GM19395 (cell line): ENCODE measurements around the gene TLR5.

Experiments
- ATAC-seq: cut with Tn5 transposase; IDR thresholded peaks from one replicate; pipeline ENCODE4 v1.9.1; 2021; ENCODE audit warnings: mild to moderate bottlenecking, moderate library complexity; ENCODE audit not compliant: unreplicated experiment

Gene TLR5

DNA sequence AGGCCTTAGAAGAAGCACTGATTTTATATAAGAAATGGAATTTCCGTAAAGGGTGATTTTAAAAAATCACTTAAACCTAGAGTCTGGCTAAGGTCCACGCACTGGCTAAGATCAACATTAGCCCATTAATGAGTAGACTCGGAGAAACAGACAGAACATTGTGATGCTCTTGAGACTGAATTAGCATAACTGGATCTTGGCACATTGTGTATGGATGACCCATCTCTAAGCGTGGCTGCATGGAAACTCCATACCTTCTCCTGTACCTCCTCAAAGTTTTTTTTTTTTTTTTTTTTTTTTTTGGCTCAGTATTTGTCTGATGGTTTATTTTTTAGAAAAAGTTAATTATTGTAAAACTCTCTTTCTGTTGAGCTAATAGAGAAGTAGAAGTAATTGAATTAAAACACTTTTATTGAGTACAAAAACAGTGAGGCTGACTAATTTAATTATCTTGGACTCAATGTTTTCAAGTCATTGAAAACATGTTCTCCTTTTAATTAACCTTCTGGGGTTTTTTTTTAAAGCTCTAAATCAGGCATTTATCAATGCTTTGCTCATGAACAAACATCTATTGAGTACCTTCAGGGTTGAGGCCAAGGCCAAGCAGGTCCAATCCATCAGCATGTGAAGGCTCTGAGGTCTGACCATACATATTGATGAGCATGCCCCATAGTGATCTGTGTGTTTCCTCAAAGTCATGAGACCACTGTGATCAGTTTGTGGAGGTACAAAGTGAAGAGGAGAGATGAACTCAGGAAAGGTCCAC is 74.0 kb downstream of the TLR5 start:
- ATAC-seq, result no peak

DNA sequence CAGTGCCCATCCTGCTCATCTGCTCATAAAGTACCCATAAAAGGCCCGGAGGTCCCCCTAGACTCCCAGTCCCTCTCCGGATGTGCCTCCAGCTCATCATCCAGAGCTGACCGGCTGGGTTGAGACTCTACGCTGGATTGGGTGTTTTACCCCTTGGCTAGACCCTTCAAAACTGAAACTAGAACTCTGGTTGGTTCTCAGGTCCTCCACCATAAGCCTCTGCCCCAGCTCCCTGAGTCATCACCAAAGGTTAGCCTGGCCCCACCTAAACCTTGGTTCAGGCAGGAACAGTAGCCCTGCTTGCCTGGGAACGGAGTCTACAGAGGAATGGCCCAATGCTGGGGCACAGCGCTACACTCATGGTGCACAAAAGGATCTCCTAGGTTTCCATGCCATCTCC is 75.1 kb downstream of the TLR5 start:
- ATAC-seq, result no peak

DNA sequence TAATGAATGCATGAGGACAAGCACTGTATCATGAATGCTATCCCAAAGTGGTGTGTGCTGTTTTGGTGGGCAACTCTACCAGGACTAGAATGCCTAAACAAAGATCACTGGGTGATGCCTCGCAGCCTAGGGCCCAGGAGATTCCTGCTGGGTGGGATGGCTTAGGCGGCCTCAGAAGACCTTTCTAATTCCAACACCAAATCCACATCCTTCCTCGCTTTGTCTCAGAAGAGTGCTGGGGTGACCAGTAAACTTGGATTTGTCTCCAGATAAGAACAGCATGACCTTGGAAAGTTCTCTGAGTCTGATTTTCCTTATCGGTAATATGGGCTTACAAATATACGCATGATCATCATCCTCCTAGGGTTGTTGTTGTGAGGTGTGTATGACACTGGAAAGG is 76.6 kb downstream of the TLR5 start:
- ATAC-seq, result no peak

DNA sequence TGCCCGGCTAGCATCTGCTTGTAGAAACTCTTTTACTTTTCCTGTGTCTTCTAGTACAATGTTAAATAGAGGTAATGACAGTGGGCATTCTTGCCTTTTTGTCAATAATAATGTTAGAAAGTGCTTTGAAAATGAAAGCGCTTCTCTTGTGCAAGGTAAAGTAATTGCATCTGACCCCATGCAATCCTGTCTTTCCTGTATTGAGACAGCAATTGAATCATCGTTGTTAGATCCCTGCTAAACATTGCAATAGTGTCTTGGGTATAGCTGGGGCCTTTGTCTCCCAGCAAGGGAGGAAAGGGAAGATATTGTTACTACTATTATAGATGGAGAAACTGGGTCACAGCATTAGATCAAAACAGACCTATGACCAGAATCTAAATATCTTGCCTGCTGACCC is 80.9 kb downstream of the TLR5 start:
- ATAC-seq, result no peak

DNA sequence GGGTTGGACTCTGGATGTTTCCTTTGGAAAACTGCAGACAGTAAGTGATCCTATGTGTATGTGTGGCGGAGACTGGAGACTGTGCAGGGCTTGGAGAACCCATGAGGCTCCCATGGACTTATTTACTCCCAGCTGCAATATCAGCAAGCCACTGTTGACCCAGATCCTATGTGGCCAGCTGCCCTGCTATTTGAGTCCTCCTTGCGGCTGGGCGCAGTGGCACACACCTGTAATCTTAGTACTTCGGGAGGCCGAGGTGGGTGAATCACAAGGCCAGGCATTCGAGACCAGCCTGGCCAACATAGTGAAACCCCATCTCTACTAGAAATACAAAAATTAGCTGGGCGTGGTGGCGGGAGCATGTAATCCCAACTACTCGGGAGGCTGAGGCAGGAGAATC is 83.5 kb downstream of the TLR5 start:
- ATAC-seq, result no peak
